ENCODE measurements around the gene ENG.

The ENG gene

GRCh38 chr9:127853312-127854183, 910 bp downstream of the ENG start:
- Histone ChIP-seq H3K36me3 (ENCODE audit: insufficient read depth, low read length) (no peaks in the 10 kb centered on the region), H3K27me3 (ENCODE audit: insufficient read depth, low read length, poor library complexity) (no peaks in the 10 kb centered on the region), H2AFZ (ENCODE audit: low read depth, low read length) (no peak overlapping the region), H3K27ac (ENCODE audit: low read length) (no peak overlapping the region), H3K9me3 (ENCODE audit: insufficient read depth, low read length, severe bottlenecking) (peaks cover 7% of the 10 kb centered on the region), H3K79me2 (ENCODE audit: insufficient read depth, low read length) (no peaks in the 10 kb centered on the region), H4K20me1 (ENCODE audit: insufficient read depth, low read length) (no peaks in the 10 kb centered on the region), H3K4me2 (ENCODE audit: insufficient read depth, low read length) (no peak overlapping the region), H3K9ac (ENCODE audit: low read depth, low read length) (no peak overlapping the region), H3K4me3 (ENCODE audit: low read depth in 1 of 2, low read length in 2 of 2) (no peak overlapping the region), H3K4me1 (ENCODE audit: insufficient read depth, low read length) (no peaks in the 10 kb centered on the region)
- DNase-seq (no peak), ATAC-seq (ENCODE audit: insufficient read depth, low read depth) (no peak)
- no peak for TF ChIP-seq EZH2 (IDR thresholded peaks at IDR 0.05; ENCODE audit: borderline replicate concordance, low read depth, low read length, severe bottlenecking)
- no peak for TF ChIP-seq CTCF (IDR thresholded peaks at IDR 0.05; ENCODE audit: borderline replicate concordance, extremely low read depth, low read length, poor library complexity, severe bottlenecking)

GRCh38 chr9:127852829-127853228, 1.6 kb downstream of the ENG start:
- no peak overlapping the region for H3K4me3 ChIP-seq (ENCODE audit: low read depth in 1 of 2, low read length in 2 of 2)
- ATAC-seq (ENCODE audit: insufficient read depth, low read depth) (no peak), DNase-seq (no peak)
- no peaks in the 10 kb centered on the region for H3K36me3 ChIP-seq (ENCODE audit: insufficient read depth, low read length)
- H2AFZ ChIP-seq (ENCODE audit: low read depth, low read length) = no peak overlapping the region
- no peaks in the 10 kb centered on the region for H3K27me3 ChIP-seq (ENCODE audit: insufficient read depth, low read length, poor library complexity)
- H3K27ac ChIP-seq (ENCODE audit: low read length) = no peak overlapping the region
- H3K4me2 ChIP-seq (ENCODE audit: insufficient read depth, low read length) = no peak overlapping the region
- no peaks in the 10 kb centered on the region for H3K4me1 ChIP-seq (ENCODE audit: insufficient read depth, low read length)
- H3K79me2 ChIP-seq (ENCODE audit: insufficient read depth, low read length) = no peaks in the 10 kb centered on the region
- no peak overlapping the region for H3K9ac ChIP-seq (ENCODE audit: low read depth, low read length)
- peaks cover 7% of the 10 kb centered on the region for H3K9me3 ChIP-seq (ENCODE audit: insufficient read depth, low read length, severe bottlenecking)
- TF ChIP-seq EZH2 (IDR thresholded peaks at IDR 0.05; ENCODE audit: borderline replicate concordance, low read depth, low read length, severe bottlenecking) (no peak), CTCF (IDR thresholded peaks at IDR 0.05; ENCODE audit: borderline replicate concordance, extremely low read depth, low read length, poor library complexity, severe bottlenecking) (no peak)
- H4K20me1 ChIP-seq (ENCODE audit: insufficient read depth, low read length) = no peaks in the 10 kb centered on the region

- no peak overlapping the region for H3K9ac ChIP-seq (ENCODE audit: low read depth, low read length)
- H3K4me2 ChIP-seq (ENCODE audit: insufficient read depth, low read length) = no peak overlapping the region
- H3K27ac ChIP-seq (ENCODE audit: low read length) = no peak overlapping the region
- H2AFZ ChIP-seq (ENCODE audit: low read depth, low read length) = no peak overlapping the region
- no peaks in the 10 kb centered on the region for H3K4me1 ChIP-seq (ENCODE audit: insufficient read depth, low read length)
- H3K79me2 ChIP-seq (ENCODE audit: insufficient read depth, low read length) = no peaks in the 10 kb centered on the region
- TF ChIP-seq EZH2 (IDR thresholded peaks at IDR 0.05; ENCODE audit: borderline replicate concordance, low read depth, low read length, severe bottlenecking) (no peak), CTCF (IDR thresholded peaks at IDR 0.05; ENCODE audit: borderline replicate concordance, extremely low read depth, low read length, poor library complexity, severe bottlenecking) (no peak)
- DNase-seq (no peak), ATAC-seq (ENCODE audit: insufficient read depth, low read depth) (no peak)
- H3K27me3 ChIP-seq (ENCODE audit: insufficient read depth, low read length, poor library complexity) = no peaks in the 10 kb centered on the region
- H3K4me3 ChIP-seq (ENCODE audit: low read depth in 1 of 2, low read length in 2 of 2) = no peak overlapping the region
- no peaks in the 10 kb centered on the region for H3K36me3 ChIP-seq (ENCODE audit: insufficient read depth, low read length)
- no peaks in the 10 kb centered on the region for H4K20me1 ChIP-seq (ENCODE audit: insufficient read depth, low read length)
- peaks cover 7% of the 10 kb centered on the region for H3K9me3 ChIP-seq (ENCODE audit: insufficient read depth, low read length, severe bottlenecking)
These were observed 4.1 kb downstream of the ENG start for GRCh38 chr9:127850286-127850830.

Measured in DND-41 (cell line).